Stimulated activated CD4-positive, alpha-beta T cell treated with anti-CD3 and anti-CD28 coated beads, Interleukin-15, amount 100 ng/mL, for 24 hours (primary cell): Measurements from ENCODE around the gene UGT1A6.

Experiments
- DNase-seq: peaks from one replicate; pipeline ENCODE4 v3.0.0-alpha.2; 2020

Gene UGT1A6

GRCh38 chr2:233803292-233803911 is 110.7 kb downstream of the UGT1A6 start:
- no peak for DNase-seq

- DNase-seq, result no peak
Measured at GRCh38 chr2:233803994-233804393, 111.3 kb downstream of the UGT1A6 start.

GRCh38 chr2:233807215-233807865 is 114.7 kb downstream of the UGT1A6 start:
- DNase-seq, result no peak

- DNase-seq, result no peak
Measured at GRCh38 chr2:233807966-233808935, 115.6 kb downstream of the UGT1A6 start.

GRCh38 chr2:233810385-233810784 is 117.7 kb downstream of the UGT1A6 start:
- no peak for DNase-seq

GRCh38 chr2:233811087-233811486 is 118.4 kb downstream of the UGT1A6 start:
- no peak for DNase-seq

GRCh38 chr2:233811732-233812131 is 119.0 kb downstream of the UGT1A6 start:
- no peak for DNase-seq

GRCh38 chr2:233813236-233814055 is 120.8 kb downstream of the UGT1A6 start:
- DNase-seq, result no peak

- DNase-seq, result no peak
Measured at GRCh38 chr2:233814056-233814835, 121.6 kb downstream of the UGT1A6 start.

- no peak for DNase-seq
Measured at GRCh38 chr2:233815861-233816260, 123.2 kb downstream of the UGT1A6 start.

- no peak for DNase-seq
Measured at GRCh38 chr2:233816334-233816733, 123.6 kb downstream of the UGT1A6 start.

GRCh38 chr2:233816771-233817170 is 124.1 kb downstream of the UGT1A6 start:
- DNase-seq, result no peak

GRCh38 chr2:233817361-233817911 is 124.7 kb downstream of the UGT1A6 start:
- DNase-seq, result no peak

- DNase-seq, result no peak
Measured at GRCh38 chr2:233817995-233818638, 125.4 kb downstream of the UGT1A6 start.

GRCh38 chr2:233818639-233819621 is 126.2 kb downstream of the UGT1A6 start:
- DNase-seq, result no peak

- no peak for DNase-seq
Measured at GRCh38 chr2:233819884-233820773, 127.4 kb downstream of the UGT1A6 start.

GRCh38 chr2:233820774-233821105 is 128.1 kb downstream of the UGT1A6 start:
- no peak for DNase-seq

GRCh38 chr2:233821196-233821595 is 128.5 kb downstream of the UGT1A6 start:
- DNase-seq, result no peak

GRCh38 chr2:233821709-233822100 is 129.0 kb downstream of the UGT1A6 start:
- no peak for DNase-seq
